KG1 (cell line): ENCODE results near the gene SCG5.

Experiments used
- DNase-seq: peaks from one replicate; lab custom pipeline; 2025; lab: John Stamatoyannopoulos, UW

The SCG5 gene

DNA sequence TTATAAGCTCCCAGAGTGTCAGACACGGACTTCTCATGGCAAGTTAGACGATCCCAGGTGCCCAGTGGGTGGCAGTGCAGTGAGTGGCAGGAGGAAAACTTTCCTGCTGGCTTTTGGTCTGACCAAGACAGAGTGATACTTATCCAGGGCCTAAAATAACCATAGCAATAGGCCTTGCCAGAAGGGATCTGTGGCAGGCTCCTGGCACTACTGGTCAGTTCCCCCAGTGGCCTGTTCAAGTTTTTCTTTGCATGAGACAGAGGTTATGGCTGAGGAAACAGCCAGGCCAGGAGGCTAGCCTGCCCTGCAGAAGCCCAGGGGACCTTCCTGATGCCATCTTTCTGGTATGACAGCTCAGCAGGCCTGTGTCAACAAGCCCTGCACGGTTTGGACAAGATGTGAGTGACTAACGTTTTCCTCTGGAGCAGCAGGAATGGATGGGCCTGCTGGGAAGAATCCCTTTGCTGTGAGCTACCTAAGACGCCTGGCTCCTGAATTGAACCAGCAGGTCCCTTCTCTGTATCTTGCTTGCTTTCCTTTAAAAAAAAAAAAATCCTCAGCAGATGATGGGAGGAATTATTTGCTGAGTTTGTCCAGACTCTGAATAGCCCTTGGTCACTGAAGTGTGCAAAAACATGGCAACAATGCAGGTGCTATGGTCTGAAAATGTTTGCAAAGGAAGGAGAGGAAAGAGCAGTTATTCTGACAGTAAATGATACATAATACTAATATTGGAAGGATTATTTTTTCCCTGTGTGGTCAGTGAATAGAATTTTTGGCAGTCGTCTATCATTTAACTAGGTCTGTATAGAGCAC, 18.0 kb downstream of the SCG5 start:
- DNase-seq = no peak

- DNase-seq = no peak
Measured at GRCh38 chr15:32663671-32664070, 22.2 kb downstream of the SCG5 start.

DNA sequence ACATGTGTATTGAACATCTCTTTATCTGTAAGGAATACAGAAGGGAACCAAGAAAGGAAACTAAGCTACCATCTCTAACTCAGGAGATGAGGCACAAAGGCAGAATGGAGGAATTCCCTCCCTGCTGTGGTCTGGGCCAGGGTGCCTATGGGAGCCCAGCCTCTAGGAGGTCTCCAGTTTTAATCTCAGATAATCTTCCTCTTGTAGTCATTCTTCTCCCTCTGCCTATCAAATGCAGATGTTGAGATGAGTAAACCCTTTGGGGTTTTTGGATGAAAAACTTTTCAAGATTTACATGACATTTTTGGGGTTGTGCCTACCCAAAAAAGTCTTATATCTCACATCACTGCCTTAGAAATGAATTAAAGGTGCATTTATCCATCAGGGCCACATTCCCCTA, 23.3 kb downstream of the SCG5 start:
- DNase-seq = no peak

- no peak for DNase-seq
Measured at GRCh38 chr15:32667321-32667720, 25.8 kb downstream of the SCG5 start.

GRCh38 chr15:32668942-32669341, 27.4 kb downstream of the SCG5 start:
- no peak for DNase-seq

DNA sequence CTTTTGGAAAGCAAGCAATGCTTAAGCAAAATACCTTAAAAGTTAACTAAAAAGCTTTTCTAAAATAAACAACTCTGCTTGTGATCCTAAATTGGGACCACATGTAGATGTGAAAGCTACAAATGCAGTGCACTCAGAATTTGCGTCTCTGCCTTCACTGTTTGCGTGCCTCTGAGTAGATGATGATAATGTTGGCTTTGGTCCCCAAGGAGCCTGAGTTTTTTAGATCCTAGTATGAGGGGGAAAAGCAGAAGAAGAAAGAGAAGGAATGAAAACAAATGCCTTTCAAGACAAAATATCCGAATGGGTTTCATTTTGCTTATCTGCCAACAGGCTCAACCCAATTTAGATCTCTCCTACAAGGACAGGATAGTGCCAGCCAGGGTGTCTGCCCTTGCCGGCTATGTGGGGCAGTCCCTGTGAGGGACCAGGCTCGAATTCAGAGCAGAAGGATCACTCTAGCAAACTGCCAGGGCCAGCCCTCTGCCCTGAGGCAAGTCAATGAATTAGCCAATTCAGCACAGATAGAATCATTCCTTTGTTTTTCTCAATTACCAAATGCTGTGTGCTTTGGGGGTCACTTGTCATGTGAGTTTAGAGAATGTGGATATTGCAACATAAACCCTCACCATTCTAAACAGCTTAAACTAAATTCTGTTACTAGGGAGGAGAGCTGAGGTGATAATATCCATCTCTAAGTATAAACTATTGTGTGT, 28.5 kb downstream of the SCG5 start:
- no peak for DNase-seq

- DNase-seq = no peak
Measured at GRCh38 chr15:32670623-32671022, 29.1 kb downstream of the SCG5 start.

DNA sequence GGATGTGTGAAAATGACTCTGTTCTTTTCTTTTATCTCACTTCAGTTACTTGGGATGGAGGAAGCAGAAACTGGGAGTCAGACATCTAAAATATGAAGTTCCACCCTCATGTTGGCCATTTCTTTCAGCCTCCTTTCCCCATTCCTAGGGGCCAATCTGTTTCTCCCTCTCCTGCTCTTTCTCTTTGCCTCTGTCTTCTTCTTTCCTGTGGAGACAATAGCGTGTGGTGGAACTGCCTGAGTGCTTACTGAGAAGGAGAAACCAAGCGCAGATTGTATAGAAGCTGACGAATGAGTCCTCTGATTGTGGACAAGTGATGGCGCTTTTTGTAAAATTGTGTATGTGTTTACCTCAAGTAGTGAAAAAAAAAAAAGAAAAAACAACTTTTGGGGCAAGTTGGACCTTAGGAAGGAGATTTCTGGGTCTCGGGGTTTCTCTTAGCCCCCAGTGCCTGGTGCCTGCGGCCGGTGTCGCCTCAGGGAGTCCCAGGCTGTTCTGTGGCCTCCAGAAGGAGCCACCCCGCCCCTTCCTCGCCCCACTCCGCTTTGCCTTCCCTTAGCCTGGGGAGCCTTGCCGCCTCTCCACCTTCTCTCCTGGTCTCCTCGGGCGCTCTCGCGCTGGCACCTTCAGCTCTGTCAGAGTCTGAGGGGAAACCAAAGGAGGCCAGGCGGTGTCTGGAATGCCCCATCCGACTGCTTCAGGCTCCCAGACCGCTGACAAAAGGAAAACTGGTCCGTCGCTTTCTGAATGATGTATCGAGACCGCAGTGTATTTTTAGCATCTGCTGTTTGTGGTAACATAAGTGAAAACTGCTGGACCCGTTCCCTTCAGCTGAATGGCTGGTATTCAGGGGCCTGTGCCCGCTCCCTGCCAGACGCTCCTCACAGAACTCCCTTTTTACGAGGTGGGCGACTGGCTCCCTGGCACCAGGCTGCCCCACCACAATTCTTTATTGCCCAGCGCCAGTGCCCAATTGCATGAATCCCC, 30.1 kb downstream of the SCG5 start:
- no peak for DNase-seq

GRCh38 chr15:32674681-32675080, 33.2 kb downstream of the SCG5 start:
- no peak for DNase-seq

DNA sequence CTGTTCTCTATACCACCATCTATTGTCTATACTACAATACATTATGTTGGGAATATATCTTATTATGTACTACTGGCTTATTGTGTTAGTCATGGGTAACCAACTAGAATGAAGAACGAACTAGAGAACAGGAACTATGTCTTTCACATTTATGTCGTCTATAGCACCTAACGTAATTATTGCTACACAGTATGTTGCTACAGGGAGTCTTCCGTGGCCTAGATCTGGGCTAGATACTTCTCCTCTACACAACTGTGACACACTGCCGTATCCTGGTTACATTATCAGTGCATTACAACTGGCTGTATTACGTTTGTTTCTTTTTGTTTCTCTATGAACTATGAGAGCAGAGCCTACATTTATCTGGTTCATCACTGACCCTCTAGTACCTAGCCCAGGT, 34.0 kb downstream of the SCG5 start:
- no peak for DNase-seq

- no peak for DNase-seq
Measured at GRCh38 chr15:32676169-32676568, 34.7 kb downstream of the SCG5 start.

- no peak for DNase-seq
Measured at GRCh38 chr15:32677238-32677750, 35.8 kb downstream of the SCG5 start.

DNA sequence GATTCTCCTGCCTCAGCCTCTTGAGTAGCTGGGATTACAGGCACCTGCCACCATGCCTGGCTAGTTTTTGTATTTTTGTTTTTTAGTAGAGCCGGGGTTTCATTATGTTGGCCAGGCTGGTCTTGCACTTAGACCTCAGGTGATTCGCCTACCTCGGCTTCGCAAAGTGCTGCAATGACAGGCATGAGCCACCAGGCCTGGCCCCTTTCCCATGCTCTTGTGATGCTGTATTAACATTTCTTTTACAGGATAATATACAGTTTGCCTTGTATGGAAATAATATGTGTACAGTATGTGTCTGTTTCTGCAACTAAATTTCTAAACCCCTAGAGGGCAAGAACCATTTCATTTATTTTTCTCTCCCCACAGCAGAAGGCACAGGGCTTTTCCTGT, 37.8 kb downstream of the SCG5 start:
- DNase-seq = no peak

GRCh38 chr15:32682569-32682968, 41.1 kb downstream of the SCG5 start:
- no peak for DNase-seq

DNA sequence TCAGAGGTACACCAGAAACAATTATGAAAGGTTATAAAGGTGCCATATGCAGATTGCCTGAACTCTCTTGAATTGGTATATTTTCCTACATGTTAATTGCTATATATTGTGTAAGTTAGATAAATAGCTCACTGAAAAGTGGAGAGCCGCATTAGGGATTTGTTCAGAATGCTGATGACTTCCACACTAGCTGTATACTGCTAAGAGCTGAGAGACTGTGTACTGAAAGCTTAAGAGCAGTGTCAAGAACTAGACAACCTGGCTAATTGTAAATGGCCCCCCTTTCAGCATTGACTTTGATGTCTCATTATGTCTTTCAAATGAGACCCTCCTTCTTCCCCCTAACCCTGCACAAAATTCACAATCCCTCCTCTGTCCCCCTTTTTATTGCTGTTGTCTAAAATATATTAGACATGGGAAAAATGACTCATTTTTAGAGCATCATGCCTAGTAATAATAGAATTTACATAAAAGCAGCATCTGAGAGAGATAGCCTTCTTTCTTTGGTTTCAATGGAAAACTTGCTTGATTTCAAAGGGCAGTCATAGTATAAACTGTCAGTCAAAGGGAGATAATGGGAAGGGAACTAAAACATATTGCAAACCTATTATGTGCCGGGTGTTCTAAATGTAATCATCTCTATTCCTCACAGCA, 41.6 kb downstream of the SCG5 start:
- DNase-seq = no peak

- no peak for DNase-seq
Measured at GRCh38 chr15:32683906-32684584, 42.5 kb downstream of the SCG5 start.

DNA sequence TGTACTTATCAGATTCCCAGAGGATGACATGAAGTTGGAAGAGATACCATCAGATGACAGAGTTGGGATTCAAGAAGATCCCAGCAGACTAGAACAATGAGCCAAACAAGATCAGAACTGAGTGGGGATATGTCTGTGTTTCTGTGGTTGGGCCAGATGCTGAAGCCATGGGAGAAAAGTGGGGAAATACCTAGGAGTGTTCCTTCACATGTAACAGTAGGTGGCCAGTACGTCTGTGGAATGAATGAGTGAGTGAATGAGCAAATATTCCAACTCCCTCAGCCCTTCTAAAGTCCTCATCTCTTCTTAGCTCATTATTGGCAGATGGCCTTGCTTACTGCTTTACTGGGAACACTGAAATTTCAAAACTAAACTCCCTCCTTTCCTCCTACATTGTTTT, 44.1 kb downstream of the SCG5 start:
- DNase-seq = no peak

GRCh38 chr15:32687556-32687955, 46.0 kb downstream of the SCG5 start:
- DNase-seq = no peak

DNA sequence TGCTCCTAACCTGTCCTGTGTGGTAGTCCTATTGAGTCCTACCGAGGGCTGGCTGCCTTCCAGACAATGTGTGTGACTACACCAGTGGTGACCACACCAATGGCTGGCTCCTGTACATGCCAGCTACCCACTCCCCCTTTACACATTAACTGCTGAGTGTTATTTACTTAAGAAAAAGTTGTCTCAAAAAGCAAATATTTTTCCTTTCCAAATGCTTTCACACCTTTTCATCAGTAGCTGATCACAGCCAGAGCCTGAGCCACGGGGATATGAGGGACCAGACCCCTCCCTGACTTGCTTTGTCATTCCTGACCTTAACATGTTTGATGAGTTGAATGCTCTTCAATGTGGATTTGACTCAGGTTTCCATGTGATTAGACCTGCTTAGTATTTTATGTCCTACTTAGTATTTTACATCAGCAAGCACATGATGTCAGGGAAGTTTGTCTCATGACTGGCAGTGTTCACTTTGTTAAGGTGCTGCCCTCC, 46.7 kb downstream of the SCG5 start:
- no peak for DNase-seq

- no peak for DNase-seq
Measured at GRCh38 chr15:32690941-32691688, 49.6 kb downstream of the SCG5 start.
